HG03097 (cell line): ENCODE results near the gene TLE5.
"Not testable (repeated sequence)": the region's sequence is repeated elsewhere in the genome, so short reads cannot be mapped to it uniquely, and the experiment has no call there.

ENCODE experiments used
- ATAC-seq: cut with Tn5 transposase; IDR thresholded peaks from one replicate; pipeline ENCODE4 v1.9.1; 2021; ENCODE audit not compliant: unreplicated experiment, low FRiP score

TLE5 gene

GRCh38 chr19:3064011-3064330, 1.7 kb upstream of the TLE5 start:
- ATAC-seq = no peak

GRCh38 chr19:3061182-3062161, 823 bp downstream of the TLE5 start:
- ATAC-seq = no peak

DNA sequence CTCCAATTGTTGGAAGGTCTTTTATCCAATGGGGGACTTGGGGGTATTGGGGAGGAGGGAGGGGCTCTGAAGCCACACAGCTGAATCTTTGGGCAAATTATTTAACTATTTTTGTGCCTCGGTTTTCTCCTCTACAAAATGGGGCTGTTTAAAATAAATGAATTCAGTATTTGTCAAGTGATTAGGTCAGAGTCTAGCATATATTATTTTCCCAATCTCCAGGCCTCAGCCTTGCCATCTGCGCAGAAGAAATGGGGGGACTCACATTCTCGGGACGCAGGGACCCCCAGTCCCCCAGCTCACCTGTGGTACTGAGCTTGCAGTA, 1.5 kb downstream of the TLE5 start:
- no peak for ATAC-seq

- no peak for ATAC-seq
Measured at GRCh38 chr19:3059653-3060052, 2.6 kb downstream of the TLE5 start.

DNA sequence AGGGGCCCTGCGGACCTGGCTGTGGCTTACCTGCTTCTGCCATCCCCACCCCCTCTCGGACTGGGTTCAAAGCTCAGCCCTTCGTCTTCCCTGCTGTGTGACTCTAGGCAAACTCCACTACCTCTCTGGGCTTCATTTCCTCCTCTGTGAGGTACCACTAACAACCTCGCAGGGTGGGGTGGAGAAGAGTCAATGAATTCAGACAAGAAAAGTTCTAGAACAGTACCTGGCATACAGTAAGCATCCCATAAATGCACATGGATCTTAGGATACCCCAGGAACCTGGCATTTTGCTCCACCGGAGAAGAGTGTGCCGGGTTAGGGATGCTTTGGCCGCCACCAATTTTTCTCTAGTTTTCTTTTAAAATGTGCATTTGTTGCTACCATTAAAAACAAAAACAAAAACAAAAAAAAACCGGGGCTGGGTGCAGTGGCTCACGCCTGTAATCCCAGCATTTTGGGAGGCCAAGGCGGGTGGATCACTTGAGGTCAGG, 3.4 kb downstream of the TLE5 start:
- no peak for ATAC-seq

DNA sequence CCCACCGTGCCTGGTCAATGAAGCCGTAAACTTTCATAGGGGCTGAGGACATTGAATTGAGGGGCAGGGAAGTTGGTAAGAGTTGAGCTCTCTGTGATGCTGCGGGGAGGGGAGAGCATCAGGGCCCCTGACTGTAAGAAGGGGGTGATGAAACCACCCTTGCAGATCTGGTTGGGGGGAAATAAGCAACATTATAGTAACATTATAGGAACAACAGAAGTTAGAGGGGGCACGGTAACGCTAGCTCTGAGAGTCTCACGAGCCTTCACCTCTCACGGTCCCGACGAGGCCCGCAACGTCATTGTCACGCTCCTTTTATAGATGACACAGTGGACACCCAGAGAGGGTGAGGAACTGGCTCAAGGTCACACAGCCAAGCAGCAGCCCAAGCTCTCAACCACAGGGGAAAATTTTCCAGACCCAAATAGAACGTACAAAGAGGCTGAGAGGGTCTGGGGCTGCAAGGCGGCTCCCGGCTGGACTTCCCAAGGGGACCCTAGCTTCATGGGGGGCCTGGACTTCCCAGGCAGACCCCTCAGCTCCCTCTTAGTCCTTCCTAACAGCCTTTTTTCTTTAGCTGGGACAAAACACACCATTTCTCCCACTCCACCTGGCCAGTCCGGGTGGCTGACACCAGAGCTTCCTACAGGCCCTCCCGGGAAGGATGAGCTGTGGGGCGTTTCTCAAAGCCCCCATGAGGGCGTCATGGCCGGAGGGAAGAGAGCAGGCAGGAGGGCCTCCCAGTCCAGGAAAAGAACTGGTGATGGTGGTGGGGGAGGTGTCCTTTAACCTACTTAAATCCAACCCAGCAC, 4.1 kb downstream of the TLE5 start:
- ATAC-seq = no peak

GRCh38 chr19:3057275-3057714, 5.0 kb downstream of the TLE5 start:
- ATAC-seq = no peak

GRCh38 chr19:3056417-3057088, 5.7 kb downstream of the TLE5 start:
- ATAC-seq = no peak

DNA sequence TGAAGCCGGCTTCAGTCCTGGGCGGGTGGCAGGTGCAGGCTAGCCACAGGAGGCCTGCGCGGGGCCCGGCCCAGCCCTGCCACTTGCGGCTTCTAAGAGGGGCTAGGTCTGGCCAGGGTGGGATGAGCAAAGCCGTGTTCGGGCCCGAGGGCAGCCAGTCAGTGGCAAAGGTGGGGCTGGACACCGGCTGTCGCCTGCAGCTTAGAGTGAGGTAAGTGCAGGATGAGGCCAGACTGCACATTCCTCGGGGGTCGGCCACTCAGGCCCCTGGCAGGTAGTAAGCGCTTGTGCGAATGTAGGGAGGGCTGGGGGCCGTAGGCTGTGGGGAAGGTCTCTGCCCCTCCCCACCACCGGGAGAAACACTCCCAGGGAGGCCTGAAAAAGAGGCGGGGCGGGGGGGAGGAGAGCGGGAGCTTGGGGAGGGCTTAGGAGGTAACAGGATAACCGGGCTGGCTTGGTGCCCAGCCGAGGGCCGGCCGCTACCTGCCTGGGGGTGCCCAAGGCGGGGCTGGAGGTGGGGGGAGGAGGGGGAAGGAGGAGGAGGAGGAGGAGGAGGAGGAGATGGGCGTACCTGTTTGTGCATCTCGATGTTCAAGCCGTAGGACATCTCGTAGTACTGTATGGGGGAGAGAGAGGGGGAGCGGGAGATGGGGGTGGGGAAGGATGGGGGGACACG, 6.4 kb downstream of the TLE5 start:
- no peak for ATAC-seq

DNA sequence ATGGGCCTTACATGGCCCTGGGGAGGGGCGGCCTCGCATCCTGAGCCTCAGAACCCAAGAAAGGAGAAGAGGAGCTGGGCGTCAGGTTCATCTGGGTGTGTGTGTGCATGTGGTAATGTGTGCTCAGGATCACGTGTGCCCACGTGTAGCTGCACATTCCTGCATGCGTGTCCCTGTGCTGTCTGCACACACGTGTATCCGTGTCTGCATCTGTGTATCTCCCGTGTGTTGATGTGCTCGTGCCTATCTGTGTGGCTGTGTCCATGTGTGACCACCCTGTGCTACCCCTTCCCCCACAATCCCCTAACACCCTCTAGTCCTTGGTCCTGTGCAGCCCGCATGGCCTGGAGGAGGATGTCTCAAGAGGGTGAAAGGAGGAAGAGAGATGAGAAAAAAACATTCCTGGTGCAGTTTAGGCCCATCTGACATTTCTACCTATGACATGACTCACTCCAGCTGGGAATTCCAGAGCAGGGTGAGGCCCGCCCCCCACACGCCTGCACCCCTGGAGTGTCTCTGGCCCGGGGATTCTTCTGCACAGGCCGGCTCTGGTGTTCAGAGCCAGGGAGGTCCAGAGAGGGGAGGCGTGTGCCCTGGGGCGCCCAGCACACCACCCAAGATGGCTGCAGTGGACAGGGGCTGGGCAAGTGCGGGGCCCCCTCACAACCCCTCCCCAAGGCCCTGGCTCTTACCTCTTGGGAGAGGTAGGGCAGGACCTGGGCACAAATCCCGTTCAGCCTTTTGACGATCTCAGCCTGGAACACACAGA, 7.1 kb downstream of the TLE5 start:
- no peak for ATAC-seq

DNA sequence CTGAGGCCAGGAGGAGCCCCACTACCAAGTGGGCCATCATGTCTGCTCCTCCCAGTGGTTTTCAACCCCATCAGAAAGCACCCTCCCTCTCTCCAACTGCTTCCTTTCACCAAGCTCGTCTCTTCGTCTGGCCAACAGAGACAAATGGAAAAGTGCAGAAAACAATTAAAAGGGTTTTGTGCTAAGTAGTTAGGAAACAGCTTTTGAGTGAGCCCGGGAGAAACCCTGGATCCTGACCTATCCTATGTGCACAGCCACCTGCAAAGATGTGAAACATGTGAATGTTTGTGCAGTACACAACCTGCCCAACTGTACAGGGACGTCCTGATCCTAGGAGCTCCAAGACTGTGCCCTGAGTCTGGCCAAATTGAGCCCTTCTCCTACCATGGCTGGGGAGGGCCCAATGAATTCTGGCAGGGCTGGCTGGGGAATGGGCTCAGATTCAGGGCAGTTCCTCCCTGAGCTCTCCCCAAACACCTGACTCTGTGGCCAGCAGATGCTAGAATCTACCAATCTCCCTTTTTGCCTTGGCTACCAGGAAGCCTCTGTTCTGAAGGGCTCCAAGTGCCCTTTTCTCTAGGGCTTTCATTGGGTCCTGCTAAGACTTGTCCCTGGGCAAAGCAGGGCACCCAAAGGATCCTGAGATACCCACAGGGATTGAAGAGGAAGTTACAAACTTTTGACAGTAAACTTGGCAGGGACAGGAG, 7.9 kb downstream of the TLE5 start:
- ATAC-seq = no peak

DNA sequence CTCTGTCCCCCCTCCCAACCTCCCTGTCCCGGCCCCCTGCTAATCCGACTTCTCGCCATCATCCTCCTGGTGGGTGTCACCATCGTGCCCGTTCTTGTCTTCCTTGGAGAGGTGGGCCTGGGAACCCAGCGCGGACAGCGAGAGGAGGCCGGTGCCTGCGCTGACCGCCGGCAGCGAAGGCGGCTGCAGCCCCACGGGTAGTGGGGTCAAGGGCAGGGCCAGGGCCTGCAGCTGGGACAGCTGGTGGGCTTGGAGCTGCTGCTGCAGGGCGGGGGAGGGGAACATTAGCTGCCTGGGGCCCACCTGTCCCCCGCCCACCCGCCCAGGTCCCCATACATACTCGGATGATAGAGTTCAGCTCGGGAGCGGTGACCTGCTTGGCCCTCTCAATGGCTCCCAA, 8.5 kb downstream of the TLE5 start:
- ATAC-seq = no peak

DNA sequence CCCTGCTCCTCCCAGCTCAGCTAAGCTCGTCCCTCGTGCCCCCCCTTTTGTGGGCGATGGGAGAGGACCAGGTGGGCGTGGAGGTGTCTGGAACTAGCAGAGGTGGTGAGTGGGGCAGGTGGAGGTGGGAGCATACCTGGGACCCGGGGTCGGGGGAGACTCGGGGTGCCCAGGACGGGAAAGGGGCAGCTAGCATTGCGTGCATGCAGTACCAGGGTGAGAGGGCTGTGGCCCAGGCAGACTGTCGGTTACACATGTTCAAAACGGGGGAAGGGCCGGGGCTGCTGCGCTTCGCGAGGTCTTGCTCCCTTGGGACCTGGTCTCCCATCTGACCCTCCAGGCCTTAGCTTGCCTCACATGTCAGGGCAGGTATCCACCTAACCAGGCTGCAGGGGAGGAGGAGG, 9.1 kb downstream of the TLE5 start:
- no peak for ATAC-seq

GRCh38 chr19:3050016-3050415, 12.3 kb downstream of the TLE5 start:
- ATAC-seq = not testable (repeated sequence)

- ATAC-seq = no peak
Measured at GRCh38 chr19:3049089-3049488, 13.2 kb downstream of the TLE5 start.

- ATAC-seq = no peak
Measured at GRCh38 chr19:3048190-3048533, 14.1 kb downstream of the TLE5 start.

DNA sequence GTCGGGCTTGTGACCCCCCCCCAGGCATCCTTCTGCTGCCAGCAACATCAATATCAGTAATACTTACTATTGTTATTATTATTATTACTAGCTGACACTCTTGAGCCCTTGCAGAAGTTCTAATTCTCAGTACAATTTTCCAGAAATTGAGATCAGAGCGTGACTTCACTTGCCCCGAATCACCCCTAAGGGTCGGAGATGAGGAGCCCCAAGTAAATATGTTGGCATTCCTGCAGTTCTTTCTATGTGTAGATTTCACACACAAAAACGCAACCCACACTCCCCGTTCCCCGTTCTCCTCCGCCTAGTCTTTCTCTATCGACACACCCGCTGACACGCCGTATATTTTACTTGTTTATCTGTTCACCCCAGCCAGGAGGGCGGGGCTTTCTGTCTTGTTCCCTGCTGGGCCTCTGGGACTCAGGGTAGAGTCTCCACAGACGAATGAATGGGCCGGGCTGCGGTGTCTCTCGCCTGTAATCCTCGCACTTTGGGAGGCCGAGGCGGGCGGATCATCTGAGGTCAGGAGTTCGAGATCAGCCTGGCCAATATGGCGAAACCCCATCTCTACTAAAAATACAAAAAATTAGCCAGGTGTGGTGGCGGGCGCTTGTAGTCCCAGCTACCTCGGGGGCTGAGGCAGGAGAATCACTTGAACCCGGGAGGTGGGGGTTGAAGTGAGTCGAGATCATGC, 14.7 kb downstream of the TLE5 start:
- no peak for ATAC-seq

GRCh38 chr19:3046698-3047495, 15.4 kb downstream of the TLE5 start:
- ATAC-seq = no peak
